Stimulated activated CD4-positive, alpha-beta T cell treated with anti-CD3 and anti-CD28 coated beads, TNF-alpha, amount 100 ng/mL, for 24 hours (primary cell): ENCODE results near the gene CYP2A13.
"Not testable (repeated sequence)": the region's sequence is repeated elsewhere in the genome, so short reads cannot be mapped to it uniquely, and the experiment has no call there.

Source experiments
- DNase-seq, 3 experiments: peaks; one replicate each; pipeline ENCODE4 v3.0.0-alpha.2; 2020; ENCODE audit warnings: low read depth in 3 of 3

CYP2A13 gene, protein sequence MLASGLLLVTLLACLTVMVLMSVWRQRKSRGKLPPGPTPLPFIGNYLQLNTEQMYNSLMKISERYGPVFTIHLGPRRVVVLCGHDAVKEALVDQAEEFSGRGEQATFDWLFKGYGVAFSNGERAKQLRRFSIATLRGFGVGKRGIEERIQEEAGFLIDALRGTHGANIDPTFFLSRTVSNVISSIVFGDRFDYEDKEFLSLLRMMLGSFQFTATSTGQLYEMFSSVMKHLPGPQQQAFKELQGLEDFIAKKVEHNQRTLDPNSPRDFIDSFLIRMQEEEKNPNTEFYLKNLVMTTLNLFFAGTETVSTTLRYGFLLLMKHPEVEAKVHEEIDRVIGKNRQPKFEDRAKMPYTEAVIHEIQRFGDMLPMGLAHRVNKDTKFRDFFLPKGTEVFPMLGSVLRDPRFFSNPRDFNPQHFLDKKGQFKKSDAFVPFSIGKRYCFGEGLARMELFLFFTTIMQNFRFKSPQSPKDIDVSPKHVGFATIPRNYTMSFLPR

GRCh38 chr19:41088151-41088550 is at the start of gene CYP2A13:
Gene CYP2A13, plus strand, starts transcription at chr19:41088451. Its CDS starts 21 bp downstream, at chr19:41088472.
- no peak for DNase-seq

DNA sequence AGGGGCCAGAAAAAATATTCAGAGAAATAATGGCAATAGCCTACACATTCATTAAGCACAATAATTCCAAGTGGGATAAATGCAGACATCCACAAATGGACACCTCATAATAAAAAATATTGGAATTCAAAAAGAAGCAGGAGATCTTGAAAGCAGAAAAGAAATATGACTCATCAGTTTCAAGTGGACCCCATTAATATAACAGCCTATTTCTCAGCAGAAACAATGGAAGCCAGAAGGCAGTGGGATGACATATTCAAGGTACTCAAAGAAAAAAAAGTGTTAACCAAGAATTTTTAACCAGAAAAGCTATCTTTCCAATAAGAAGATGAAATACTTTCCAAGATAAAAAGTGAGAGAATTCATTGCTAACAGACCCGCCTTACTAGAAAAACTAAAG is 48.4 kb upstream of the CYP2A13 start:
- DNase-seq: no peak

DNA sequence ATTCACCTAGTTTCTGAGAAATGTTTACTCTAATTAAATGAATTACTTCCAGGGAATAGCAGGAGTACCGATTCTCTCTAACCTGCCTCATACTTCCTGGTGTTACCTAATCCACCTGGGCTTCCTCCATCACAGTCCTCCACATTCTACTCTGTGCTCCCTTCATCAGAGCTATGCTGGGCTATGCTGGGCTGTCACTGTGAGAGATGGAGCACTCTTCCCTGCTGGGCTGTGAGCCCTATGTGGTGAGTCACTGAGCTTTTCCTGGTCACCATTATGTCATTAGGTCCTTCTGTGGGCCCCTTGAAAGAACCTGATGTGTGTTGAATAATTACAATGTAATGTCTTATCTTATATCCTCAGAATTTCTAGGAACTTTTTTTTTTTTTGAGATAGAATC is 43.2 kb upstream of the CYP2A13 start:
- DNase-seq: not testable (repeated sequence)

GRCh38 chr19:41050426-41050825 is 37.8 kb upstream of the CYP2A13 start:
- DNase-seq: no peak

GRCh38 chr19:41052162-41052561 is 36.1 kb upstream of the CYP2A13 start:
- not testable (repeated sequence) for DNase-seq

- DNase-seq: not testable (repeated sequence)
Measured at GRCh38 chr19:41053331-41053730, 34.9 kb upstream of the CYP2A13 start.

DNA sequence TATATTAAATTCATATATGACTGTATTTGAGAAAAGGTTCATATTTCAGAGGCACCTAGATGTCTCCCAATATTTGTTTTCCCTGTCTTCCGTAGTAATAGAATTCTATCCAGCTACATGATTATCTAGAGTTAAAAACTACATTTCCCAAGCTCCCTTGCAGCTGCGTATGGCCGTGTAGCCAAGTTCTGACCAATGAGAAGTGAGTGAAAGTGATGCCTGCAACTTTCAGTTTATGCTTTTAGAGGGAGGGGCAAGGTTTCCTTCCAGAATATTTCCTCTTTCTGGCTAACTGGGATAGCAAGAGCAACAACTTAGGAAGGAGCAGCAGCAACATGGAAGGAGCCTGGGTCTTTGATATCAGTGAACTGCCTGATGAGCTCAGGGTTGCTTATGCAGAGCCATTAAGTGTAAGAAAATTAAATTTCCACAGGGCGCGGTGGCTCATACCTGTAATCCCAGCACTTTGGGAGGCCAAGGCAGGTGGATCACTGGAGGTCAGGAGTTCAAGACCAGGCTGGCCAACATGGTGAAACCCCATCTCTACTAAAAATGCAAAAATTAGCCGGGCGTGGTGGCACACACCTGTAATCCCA is 23.2 kb upstream of the CYP2A13 start:
- no peak for DNase-seq

- no peak for DNase-seq
Measured at GRCh38 chr19:41076286-41076685, 12.0 kb upstream of the CYP2A13 start.

- no peak for DNase-seq
Measured at GRCh38 chr19:41083516-41083915, 4.7 kb upstream of the CYP2A13 start.

DNA sequence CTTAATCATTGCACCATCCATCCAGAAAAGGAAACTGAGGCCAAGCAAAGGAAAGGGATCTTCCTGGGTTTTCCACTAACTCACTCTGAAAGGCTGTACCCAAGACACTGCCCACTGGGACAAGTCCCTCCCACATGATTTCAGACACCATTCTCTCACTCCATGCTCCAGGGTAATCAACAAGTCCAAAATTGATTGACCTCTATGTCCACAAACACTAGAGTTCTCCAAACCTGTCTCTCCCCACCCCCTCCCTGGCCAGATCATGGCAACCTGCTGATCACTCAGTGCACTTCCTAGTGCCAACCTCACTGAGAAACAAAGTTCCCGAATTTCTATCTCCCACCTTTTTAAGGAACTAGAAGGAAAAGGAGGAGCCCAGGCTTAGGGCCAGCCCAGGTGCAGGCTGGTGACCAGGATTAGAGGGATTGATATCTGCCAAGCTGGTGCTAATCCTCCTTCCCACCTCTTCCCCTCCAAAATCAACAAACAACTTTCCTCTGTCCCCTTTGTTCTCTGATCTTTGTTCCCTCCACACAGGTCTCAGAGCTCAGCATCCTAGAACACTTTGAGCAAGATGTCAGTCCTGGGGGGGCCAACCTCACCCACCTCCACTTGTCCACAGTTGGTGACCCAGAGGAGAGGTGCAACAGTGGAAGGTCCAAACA is 2.4 kb upstream of the CYP2A13 start:
- no peak for DNase-seq

DNA sequence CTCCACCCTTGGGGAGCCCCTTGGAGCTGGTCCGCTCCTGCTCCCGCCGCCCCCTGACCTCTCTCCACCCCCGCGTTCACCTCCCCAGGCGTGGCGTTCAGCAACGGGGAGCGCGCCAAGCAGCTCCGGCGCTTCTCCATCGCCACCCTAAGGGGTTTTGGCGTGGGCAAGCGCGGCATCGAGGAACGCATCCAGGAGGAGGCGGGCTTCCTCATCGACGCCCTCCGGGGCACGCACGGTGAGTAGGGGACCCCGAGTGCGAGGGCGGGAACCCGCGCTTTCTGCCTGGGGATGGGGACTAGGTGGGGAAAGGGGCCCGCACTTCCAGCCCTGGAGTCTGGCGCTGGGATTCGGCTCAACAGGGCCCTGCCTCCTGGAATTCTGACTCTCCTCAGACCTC is 1.7 kb downstream of the CYP2A13 start:
- no peak for DNase-seq

DNA sequence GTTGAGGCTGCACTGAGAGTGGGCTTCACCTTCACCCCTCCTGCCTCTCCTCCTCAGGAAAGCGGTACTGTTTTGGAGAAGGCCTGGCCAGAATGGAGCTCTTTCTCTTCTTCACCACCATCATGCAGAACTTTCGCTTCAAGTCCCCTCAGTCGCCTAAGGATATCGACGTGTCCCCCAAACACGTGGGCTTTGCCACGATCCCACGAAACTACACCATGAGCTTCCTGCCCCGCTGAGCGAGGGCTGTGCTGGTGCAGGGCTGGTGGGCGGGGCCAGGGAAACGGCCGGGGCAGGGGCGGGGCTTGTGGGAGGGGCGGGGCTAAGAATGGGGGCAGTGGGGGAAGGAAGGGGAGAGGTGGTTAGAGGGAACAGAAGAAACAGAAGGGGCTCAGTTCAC is 7.5 kb downstream of the CYP2A13 start:
- no peak for DNase-seq

DNA sequence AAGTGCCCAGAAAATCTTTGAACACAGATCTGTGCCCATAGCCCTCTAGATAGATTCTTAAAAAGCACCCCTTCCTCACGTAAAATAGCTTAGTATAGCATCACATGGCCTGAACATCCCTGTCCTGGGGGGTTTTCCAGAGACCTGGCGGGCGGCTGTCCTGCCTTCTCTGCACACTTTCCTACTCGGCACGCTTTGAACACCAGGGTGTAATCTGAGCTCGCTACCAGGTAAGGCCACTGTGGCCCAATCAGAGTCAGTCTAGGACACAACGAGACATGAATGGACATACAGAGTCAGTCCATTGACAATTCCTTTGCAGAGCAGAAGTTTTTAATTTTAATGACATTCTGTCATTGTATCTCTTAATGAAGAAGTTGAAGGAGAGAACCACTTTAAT is 8.1 kb downstream of the CYP2A13 start:
- no peak for DNase-seq

DNA sequence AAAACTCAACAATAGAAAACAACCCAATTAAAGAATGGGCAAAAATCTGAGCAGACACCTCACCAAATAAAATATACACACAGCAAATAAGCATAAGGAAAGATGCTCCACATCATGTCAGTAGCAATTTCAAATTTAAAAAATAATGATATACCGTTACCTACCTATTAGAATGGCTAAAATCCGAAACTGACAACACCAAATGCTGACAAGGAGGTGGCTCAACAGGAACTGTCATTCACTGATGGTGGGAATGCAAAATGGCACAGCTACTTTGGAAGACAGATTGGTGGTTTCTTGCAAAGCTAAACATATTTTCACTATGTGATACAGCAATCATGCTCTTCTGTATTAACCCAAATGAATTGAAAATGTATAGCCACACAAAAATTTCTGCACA is 9.1 kb downstream of the CYP2A13 start:
- DNase-seq: no peak

GRCh38 chr19:41098762-41099161 is 10.5 kb downstream of the CYP2A13 start:
- DNase-seq: no peak

DNA sequence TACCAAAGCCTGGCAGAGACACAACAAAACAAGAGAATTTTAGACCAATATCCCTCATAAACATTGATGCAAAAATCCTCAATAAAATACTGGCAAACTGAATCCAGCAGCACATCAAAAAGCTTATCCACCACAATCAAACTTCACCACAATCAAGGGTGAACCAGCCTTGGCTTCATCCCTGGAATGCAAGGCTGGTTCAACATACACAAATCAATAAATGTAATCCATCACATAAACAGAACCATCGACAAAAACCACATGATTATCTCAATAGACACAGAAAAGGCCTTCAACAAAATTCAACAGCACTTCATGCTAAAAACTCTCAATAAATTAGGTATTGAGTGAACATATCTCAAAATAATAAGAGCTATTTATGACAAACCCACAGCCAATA is 14.0 kb downstream of the CYP2A13 start:
- not testable (repeated sequence) for DNase-seq

DNA sequence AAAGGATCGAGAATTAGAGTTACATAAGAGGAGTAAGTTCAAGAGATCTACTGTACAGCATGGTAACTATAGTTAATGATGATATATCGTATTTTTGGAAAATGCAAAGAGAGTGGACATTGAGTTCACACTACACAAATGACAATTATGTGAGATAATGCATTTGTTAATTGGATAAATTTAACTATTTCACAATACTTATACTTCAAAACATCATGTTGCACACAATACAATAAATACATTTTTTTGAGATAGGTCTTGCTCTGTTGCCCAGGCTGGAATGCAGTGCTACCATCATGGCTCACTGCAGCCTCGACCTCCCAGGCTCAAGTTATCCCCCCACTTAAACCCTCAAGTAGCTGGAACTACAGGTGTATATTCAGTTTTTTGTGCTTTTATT is 17.9 kb downstream of the CYP2A13 start:
- no peak for DNase-seq

DNA sequence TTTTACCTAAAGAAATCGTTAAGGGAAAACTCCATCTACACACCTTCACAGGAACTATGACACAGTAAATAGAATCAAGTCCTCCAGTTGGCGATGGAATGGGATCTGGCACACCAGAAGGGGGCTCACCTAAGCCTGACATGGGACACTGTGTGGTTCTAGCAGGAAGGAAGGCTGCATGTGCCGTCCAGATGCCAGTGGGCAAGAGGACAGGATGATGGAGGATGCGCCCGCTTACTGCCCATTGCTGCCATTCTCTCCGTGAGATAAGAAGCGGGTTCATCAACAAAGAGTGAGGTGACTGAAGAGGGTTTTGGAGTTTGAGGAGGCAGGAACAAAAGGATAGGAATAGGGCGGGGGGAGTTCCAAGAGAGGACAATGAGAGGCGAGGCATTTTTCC is 23.0 kb downstream of the CYP2A13 start:
- no peak for DNase-seq

DNA sequence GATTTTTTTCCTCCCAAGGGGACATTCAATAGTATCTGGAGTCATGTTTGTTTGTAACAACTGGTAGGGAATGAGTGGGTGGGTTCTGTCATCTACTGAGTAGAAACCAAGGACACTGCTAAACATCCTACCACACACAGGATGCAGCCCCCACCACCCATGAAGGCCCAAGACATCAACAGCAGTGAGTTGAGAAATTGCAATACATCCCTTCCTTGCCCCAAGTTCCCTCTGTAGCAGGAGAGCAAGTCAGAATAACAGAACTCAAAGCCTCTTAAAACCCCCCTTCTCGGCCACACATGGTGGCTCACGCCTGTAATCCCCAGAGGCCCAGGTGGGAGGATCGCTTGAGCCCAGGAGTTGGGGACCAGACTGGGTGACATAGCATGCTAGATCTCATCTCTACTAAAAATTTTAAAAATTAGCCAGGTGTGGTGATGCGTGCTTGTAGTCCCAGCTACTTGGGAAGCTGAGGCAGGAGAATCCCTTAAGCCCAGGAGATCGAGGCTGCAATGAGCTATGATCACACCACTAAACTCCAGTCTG is 23.6 kb downstream of the CYP2A13 start:
- no peak for DNase-seq

DNA sequence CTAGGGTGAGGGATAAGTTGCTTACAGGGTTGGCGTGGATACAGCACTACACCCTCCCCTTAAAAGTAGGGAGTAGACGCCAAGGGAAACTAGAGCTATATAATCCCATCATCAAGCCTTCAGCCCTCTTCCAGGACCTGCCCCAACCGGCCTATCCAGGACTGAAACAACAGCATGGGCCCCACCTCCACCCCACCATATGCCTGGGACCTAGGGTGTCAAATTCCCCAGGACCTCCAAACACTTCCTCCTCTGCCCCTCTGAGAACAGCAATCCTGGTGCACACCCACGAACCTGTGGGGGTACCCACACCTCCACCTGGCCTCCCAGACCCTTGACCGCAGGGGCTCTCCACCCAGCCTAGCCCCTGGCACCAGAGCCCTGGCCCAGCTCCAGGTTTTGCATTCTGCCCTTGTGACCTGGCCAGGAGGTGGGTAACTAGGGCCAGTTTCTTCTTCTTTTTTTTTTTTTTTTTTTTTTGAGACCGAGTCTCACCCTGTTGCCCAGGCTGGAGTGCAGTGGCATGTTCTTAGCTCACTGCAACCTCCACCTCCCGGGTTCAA is 24.6 kb downstream of the CYP2A13 start:
- DNase-seq: no peak

DNA sequence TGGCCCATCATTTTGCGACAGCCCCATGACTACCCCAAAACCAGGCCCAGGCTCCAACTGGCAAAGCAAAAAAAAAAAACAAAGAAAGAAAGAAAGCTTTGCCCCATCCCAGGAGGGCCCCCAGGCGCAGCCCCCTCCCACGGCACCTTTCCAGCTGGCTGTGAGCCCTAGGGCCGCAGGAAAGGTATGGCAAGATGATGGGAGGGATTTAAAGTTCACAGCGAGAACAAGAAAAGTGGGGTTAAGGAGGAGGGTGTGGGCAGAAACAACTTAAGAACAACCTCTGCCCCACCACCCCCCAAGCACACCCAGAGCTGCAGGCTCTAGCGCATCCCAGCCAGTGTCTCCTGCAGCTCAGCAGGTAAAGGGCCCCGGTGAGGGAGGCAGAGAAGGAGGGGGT is 25.9 kb downstream of the CYP2A13 start, which contains the start of gene CYP2F1:
CYP2F1 (plus strand) TSS at position 301 of the 400 bp plus-strand sequence. CDS start 1,757 bp downstream, outside the sequence.
- DNase-seq: no peak

GRCh38 chr19:41116261-41116660 is 28.0 kb downstream of the CYP2A13 start:
- DNase-seq: no peak
